Right atrium auricular region (tissue), 2 donors: ENCODE data around the gene DUOXA1. TPM values are rescaled to one million over a fixed set of nuclear protein-coding genes. Genes with fewer than 3 reads are reported as not detected.

Source experiments
- DNase-seq: peaks from one replicate; pipeline ENCODE4 v3.0.0-alpha.2; 2019; ENCODE audit warnings: low spot score
- H3K27ac ChIP-seq, 2 donors: fragments of 200-600 bp; sonication (generic); 1 replicate in 1 of 2; 2 replicates in 1 of 2; pipeline ENCODE4 v1.5.1; 2016 to 2019
- H3K27me3 ChIP-seq, 2 donors: fragments of 200-600 bp; sonication (generic); one replicate each; pipeline versions ENCODE4 v1.5.1 to v1.6.0; 2017 to 2019
- H3K36me3 ChIP-seq: fragments of 200-600 bp; sonication (generic); one replicate; pipeline ENCODE4 v1.5.1; 2016
- H3K4me1 ChIP-seq, 2 donors: fragments of 200-600 bp; sonication (generic); one replicate each; pipeline versions ENCODE4 v1.5.1 to v1.6.0; 2017 to 2019
- H3K4me3 ChIP-seq, 2 donors: fragments of 200-600 bp; sonication (generic); 1 replicate in 1 of 2; 2 replicates in 1 of 2; pipeline ENCODE4 v1.5.1; 2017 to 2019; ENCODE audit warnings: mild to moderate bottlenecking in 1 of 2, moderate library complexity in 1 of 2
- H3K9me3 ChIP-seq, 2 donors: fragments of 200-600 bp; sonication (generic); one replicate each; pipeline ENCODE4 v1.5.1; 2019
- CTCF ChIP-seq, 2 donors: fragments of 200-600 bp; sonication (generic); IDR thresholded peaks; one replicate each; pipeline ENCODE4 v1.5.1; 2019; ENCODE audit warnings: antibody characterized with exemption in 2 of 2
- total RNA-seq, 2 donors: library from RNA; depleted of rRNA; stranded (reverse); fragments of >200 nt; gene quantifications; one replicate each; pipeline ENCODE4 v1.1.0, GENCODE V29; 2016

Gene DUOXA1
- total RNA-seq, 2 donors from 2014 or later: 0.41 to 2.7 TPM

- no peak for TF ChIP-seq CTCF (IDR thresholded peaks at IDR 0.05)
- Histone ChIP-seq H3K27ac (no peak overlapping the region), H3K4me3 (no peak overlapping the region), H3K27me3 (no peaks in the 10 kb centered on the region), H3K4me1 (no peaks in the 10 kb centered on the region), H3K36me3 (no peaks in the 10 kb centered on the region), H3K9me3 (no peaks in the 10 kb centered on the region)
- DNase-seq: no peak
These were observed 19.4 kb upstream of the DUOXA1 start for GRCh38 chr15:45149060-45149459.

GRCh38 chr15:45148076-45149059 lies 18.7 kb upstream of the DUOXA1 start:
- Histone ChIP-seq H3K9me3 (no peaks in the 10 kb centered on the region), H3K27me3 (no peaks in the 10 kb centered on the region), H3K4me1 (no peaks in the 10 kb centered on the region), H3K36me3 (no peaks in the 10 kb centered on the region), H3K4me3 (no peak overlapping the region), H3K27ac (no peak overlapping the region)
- TF ChIP-seq CTCF (IDR thresholded peaks at IDR 0.05): no peak
- DNase-seq: no peak

GRCh38 chr15:45147606-45148005 lies 17.9 kb upstream of the DUOXA1 start:
- no peaks in the 10 kb centered on the region for H3K4me1 ChIP-seq
- H3K9me3 ChIP-seq: no peaks in the 10 kb centered on the region
- no peak for DNase-seq

GRCh38 chr15:45146405-45146804 lies 16.7 kb upstream of the DUOXA1 start:
- H3K9me3 ChIP-seq: no peaks in the 10 kb centered on the region
- H3K36me3 ChIP-seq: no peaks in the 10 kb centered on the region
- H3K27ac ChIP-seq: no peak overlapping the region
- DNase-seq: no peak
- no peaks in the 10 kb centered on the region for H3K27me3 ChIP-seq
- TF ChIP-seq CTCF (IDR thresholded peaks at IDR 0.05): no peak
- H3K4me3 ChIP-seq: no peak overlapping the region
- H3K4me1 ChIP-seq: no peaks in the 10 kb centered on the region

More at GRCh38 chr15:45147606-45148005, 17.9 kb upstream of the DUOXA1 start:
- no peak overlapping the region for H3K4me3 ChIP-seq
- H3K27ac ChIP-seq: no peak overlapping the region
- H3K36me3 ChIP-seq: no peaks in the 10 kb centered on the region
- no peak for TF ChIP-seq CTCF (IDR thresholded peaks at IDR 0.05)
- H3K27me3 ChIP-seq: no peaks in the 10 kb centered on the region

- Histone ChIP-seq H3K4me3 (no peak overlapping the region), H3K36me3 (no peaks in the 10 kb centered on the region), H3K4me1 (no peaks in the 10 kb centered on the region), H3K27me3 (no peaks in the 10 kb centered on the region), H3K27ac (no peak overlapping the region), H3K9me3 (no peaks in the 10 kb centered on the region)
- TF ChIP-seq CTCF (IDR thresholded peaks at IDR 0.05): no peak
- DNase-seq: no peak
These were observed 15.1 kb upstream of the DUOXA1 start for GRCh38 chr15:45144775-45145174.
